Activated CD4-positive, CD25-positive, alpha-beta regulatory T cell treated with anti-CD3 and anti-CD28 coated beads, Interleukin-2, amount 50 U/mL, for 24 hours (primary cell): ENCODE data around the gene FAM83G.

Source experiments
- ATAC-seq, 2 donors: fragments of 150-1000 bp; cut with Tn5 transposase; one replicate each; pipeline ENCODE4 v1.10.0; 2021; ENCODE audit warnings: mild to moderate bottlenecking in 1 of 2, moderate library complexity in 1 of 2

FAM83G gene

DNA sequence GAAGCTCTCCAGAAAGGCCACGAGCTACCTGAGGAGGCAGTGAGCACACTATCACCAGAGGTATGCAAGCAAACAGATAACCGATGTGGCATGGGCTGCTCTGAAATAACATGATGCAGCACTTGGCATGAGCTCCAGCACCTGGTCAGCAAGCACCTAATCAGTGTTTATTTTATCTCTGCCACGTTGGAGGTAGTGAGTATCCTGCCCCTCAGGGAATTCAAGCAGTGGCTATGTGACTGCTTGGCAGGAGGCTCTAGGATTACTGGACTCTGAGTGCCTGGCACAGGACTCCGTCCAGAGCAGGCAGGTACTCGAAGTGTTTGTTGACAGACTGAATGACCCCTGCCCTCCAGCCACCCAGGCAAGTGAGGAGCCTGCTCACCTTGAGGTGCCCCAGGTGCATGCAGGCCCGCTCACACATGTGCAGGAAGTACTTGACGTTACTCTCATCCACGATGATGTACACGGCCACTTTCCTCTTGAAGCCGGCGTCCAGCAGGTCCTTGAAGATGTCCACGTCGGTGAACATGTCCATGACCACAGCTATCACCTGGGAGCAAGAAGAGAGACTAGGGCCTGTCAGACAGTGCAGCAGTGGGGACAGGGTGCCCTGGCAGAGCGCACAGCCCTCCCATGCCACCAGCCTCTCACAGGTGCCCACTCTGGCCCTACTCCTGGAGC, 16.6 kb downstream of the FAM83G start:
- no peak for ATAC-seq

DNA sequence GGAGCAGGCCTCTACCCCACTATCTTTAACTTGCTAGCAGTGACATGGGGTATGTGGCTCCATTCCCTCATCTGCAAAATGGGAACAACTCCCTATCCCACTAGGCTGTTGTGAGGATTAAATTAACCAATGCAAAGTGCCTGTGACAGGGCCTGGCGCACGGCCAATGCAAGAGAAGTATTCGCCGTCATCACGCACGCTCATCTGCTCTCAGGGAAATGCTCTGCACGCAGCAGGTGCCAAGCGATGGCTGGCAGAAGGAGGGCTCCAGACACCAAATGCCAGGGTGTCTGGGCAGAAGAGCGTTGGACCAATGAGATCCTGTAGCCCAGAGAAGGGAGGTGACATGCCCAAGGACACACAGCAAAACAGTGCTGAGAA, 17.3 kb downstream of the FAM83G start:
- no peak for ATAC-seq

DNA sequence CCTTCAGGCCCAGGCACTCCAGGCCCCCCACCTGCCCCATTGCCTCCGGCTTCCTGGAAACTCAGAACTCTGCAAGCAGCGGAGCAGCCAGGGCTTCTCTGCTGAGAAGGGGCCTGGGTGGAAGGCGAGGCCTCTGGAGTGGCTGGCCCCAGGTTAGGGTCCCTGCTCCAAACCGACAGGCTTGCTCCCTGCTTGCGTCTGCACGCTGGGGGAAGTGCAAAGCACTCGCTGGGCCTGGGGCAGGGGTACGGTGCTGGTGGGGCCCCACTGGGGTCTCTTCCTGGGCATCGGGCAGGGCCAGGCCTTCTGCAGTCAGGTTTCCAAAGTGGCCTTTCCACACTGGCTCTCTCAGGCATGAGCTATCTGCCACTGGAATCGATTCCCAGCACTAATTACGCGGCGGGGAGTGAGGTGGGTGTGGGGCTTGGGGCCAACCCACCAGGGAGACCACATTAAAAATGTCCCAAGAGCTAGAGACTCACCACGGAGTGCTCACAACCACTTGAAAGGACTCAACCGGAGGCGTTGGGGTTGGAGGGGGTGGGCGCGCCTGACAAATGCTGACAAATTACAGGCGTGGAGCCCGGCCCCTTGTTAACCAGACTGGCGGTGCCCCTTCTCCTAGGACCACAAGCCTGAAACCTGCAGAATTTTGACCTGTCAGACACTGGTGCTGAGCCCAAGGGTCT, 17.9 kb downstream of the FAM83G start:
- no peak for ATAC-seq

DNA sequence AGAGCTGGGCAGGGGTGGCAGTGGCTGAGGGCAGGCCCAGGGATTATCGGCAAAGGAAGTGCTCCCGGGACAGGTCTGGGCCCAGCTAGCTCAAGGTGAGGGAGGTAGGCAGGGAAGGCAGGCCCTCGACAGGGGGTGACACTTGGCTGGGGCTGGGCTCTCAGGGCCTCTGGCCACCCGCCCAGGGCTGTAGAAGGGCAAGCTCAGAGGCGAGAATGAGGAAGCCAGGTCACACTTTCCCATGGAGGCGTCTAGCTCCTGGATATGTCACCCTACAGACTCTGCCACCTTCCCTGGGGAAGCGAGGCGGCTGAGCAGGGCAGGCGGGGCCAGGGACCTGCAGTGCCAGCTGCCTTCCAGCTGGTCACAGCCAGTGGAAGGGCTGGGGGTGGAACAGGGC, 19.1 kb downstream of the FAM83G start:
- ATAC-seq: no peak

DNA sequence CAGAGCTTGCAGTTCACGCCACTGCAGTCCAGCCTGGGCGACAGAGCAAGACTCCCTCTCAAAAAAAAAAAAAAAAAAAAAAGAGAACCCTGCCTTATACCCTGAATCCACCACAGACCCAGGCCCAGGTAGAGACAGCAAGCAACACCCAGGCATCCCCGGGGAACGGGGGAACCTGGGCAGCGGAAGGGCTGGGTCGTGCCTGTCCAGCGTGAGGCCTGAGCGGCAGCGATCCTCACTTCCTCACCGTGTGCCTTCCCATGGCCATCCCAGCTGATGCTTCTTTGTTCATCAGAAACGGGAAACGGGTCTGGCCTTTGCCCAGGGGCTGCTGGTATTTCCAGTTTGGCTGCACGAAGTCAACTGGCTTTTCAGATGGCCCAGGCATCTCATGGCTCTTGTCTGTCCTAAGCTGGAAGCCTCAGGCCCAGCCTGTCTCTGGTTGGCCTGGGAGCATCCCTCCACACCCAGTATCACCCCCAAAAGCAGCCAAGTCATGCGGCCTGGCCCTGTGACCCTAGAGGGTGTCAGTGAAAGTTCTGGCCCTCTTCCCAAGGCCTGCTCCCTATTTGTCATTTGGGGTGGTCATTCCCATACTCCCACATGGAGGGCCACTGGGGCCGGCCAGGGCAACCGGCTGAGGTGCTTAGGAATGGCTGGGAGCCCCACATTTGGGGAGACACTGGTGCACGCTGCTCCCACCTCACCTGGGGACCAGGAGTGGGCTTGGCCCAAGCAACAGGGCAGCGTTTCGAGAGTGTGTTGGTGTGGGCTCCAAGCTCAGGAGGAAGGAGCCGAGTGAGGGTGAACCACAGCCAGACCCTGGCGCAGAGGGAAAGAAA, 20.1 kb downstream of the FAM83G start:
- ATAC-seq: no peak

DNA sequence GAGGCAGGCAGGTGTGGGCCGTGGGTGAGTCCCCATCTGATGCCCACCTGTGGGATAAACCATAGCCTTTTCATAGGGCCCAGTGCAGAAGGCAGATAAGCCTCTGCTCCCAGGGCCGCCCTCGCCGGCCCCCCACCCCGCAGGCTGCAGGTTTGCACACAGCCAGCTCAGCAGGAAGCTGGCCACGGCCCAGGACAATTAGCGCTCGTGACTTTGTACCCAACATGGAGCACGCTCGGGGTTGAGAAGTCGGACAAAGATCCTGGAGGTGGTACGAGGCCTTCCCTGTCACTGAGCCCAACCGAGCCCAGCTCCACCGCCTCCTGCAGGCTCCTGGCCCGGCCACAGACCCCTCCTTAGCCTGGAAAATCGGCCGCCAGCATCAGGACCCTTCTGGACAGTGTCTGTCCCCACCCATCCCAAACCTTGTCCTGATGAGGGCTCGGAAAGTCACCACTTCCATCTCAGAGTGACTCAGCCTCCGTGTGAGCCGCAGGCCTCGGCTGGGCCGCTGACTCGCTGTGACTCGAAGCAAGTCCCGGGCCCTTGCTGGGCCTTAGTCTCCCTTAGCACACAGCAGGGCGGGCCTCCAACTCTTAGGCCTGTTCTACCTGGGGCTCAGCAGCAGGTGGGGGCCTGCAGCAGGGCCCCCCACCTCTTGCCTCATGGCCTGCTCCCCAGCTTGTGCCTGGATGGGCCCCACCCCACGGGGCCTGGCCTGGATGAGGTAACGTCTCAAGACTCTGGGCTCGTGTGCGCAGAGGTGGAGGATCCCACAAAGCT, 22.7 kb downstream of the FAM83G start:
- ATAC-seq: peak; percentile 74

DNA sequence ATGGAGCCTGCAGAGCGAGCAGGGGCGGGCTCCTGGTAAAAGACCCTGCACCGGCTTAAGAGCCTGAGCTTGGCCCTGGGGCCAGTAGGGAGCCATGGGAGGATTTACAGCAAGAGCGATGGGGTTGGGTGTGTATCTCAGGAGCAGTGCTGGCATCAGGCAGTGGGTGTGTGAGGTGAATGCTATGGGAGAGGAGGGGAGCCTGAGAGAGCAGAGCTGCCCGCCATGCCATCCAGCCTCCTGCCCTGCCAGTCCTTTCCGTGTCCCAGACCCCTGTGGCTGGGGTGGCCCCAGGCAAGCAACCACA, 23.3 kb downstream of the FAM83G start:
- no peak for ATAC-seq

DNA sequence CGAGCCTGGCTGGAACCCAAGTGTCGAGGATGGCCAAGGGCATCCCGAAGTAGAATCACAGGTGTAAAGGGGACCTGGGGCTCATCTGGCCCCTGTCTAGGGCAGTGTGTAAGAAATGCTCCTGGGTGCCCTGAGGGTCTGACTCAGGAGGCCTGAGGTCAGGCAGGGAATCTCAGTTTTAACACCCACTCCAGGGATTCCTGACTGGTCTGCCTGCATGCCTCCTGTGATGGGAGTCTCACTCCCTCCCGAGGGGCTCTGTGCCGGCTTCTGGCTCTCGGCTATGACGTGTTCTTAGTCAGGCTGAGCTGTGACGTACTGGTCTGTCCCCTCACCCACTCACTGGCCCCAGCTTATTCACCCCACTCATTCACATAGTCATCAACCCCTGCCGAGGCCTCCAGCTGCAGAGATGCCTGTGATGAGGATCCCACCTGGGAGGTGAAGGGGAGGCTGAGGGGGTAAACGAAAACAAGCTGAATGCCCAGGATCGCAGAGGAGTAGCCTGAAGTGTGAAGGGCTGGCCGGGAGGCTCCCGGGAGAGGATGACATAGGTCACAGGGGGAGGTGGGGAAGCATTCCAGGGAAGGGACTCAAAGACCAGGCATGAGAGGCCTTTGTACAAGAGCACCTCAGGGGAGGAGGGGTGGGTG, 23.8 kb downstream of the FAM83G start:
- ATAC-seq: no peak

DNA sequence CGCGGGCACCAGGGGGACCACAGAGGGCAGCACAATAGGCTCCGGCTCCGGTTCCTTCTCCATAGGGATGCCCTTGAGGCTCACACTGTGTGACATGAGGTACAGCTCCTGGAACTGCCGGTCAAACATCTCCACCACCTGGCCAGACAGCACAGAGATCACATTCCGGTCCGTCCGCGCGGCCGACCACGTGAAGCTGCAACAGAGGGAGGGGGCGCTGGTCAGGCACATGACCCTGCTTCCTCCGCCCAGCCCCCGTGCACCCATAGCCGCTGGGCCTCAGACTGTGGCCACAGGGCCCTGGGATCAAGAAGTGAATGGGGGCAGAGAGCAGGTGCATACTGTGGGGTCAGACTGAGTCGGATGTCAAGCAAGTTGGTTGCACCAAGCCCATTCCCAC, 25.9 kb downstream of the FAM83G start:
- ATAC-seq: no peak

DNA sequence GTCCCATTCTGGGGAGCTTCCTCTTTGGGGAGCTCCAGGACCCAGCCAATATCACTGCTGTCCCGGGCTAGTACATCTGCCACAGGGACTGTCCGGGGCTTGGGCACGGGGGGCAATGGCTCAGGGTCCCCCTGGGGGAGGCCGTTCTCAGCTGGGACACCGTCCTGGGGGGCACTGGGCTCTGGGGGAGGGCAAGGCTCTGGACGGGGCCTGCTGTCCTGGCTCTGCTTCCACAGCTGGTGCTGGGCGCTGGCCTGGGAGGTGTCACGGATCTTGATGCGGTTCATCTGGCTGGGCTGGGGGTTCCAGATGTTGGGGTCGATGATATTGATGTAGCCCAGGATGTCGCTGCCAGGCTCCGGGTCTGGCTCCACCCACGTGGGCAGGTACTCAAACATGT, 26.5 kb downstream of the FAM83G start:
- ATAC-seq: no peak

DNA sequence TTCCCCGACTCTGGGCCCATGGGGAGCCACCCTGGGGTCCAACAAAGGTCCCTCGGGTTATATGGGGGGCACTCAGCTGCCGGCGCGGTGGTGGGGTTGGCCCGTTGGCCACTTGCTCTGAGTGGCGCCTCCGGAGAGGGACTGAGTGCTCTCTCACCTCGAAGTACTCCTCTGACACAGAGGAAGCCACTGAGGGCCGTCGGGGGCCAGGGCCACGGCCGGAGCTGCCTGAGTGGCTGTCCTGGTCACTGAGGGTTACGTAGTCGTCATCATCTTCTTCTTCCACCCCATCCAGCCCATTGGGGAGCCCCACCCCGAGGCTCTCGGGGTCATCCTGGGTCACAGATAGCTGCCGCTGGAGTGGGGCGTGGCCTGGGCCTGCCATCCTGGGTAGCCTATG, 26.9 kb downstream of the FAM83G start:
- ATAC-seq: no peak

DNA sequence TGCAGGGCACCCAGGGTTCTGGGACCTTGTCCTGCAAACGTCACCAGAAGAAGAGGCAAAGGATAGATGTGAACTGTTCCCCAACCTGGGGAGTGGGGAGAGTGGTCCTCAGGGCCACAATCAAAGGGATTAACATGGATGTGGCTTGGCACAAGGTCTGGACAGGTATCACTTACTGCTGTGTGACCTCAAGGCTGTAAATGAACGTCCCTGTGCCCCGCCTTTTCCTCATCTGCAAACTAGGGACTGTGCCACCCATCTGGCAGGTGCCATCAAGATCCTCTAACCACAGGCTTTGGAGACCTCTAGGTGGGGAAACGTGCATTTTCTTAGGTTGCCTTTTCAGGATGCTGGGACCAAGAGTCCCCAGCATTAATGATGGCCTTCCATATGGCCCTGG, 27.5 kb downstream of the FAM83G start:
- no peak for ATAC-seq

DNA sequence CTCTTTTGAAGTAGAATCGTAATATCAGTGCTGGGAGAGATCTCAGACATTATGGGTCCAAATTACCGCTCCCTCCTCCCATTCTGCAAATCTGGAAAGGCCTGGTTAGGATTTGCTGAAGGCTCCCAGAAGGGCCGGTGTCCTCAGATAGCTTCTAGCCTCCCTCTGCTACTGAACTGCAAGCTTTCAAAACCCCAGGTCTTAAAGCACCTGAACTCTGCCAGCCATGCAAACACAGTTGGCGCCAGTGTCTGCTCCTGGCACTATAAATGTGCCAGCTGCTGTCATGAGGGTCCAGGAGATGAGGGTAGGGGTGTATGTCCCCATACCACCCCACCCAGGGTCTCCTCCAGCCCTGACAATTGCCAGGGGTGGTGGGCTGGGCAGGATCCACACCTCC, 28.4 kb downstream of the FAM83G start:
- ATAC-seq: no peak

DNA sequence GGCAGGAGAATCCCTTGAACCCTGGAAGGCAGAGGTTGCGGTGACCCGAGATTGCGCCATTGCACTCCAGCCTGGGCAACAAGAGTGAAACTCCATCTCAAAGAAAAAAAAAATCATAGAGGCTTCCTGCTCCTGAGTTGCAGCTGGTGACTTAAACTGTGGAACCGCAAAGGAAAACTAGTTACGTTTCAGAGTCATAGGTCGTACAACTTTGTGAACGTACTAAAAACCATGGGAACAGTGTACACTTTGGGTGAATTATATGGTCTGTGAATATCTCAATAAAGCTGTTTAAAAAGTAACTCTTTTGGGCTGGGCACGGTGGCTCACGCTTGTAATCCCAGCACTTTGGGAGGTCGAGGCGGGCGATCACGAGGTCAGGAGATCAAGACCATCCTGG, 29.0 kb downstream of the FAM83G start:
- ATAC-seq: no peak

DNA sequence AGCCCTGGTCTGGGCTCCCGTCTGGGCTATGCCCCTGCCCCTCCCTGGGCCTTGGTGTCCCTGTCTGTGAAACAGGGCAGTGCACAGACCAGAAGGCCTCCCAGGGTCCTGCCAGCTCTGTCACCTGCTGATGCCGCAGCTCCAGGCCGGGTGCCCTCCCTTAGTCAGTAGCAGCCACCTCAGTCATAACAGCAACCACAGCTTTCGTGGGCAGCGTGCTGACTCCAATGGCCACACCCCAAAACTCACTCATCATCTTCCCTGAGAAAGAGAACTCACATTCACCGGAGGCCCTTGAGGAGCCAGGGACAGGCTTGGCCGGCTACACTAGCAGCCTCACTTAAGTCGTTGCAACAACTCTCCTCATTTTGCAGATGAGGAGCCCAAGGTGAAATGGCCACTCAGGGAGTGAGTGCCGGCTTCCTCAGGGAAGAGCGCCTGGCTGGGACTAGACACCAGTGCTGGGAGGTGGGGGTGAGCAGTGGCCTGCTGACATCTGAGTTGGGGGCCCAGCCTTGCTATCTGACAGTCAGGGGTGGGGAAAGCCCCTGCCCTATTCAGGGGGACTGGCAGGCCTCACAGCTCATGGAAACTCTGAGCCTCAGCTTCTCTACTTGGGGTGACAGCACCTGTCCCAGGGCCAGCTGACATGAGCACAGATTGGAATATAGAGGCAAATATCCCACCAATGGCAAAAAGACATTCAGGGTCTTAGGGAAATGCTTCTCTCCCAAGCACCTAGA, 30.0 kb downstream of the FAM83G start:
- ATAC-seq: peak; percentile 57 to 74

DNA sequence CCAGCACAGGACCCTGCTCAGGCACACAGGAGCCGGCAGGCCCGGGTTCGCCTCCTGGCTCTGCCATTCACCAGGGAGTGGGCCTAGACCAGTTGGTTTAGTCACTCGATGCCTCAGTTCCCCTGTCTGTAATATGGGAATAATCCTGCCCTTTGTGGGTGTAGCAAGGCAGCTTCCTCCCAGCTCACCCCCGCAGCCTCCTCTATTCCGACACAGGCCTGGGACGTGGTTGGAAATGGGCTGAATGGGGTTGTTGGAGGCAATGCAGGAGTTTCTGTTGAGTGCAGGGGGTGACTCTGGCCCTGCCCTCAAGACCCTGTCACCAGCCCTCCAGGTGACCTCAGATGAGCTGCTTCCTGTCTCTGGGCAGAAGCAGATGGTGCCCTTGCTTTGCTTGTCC, 32.8 kb downstream of the FAM83G start:
- ATAC-seq: no peak

DNA sequence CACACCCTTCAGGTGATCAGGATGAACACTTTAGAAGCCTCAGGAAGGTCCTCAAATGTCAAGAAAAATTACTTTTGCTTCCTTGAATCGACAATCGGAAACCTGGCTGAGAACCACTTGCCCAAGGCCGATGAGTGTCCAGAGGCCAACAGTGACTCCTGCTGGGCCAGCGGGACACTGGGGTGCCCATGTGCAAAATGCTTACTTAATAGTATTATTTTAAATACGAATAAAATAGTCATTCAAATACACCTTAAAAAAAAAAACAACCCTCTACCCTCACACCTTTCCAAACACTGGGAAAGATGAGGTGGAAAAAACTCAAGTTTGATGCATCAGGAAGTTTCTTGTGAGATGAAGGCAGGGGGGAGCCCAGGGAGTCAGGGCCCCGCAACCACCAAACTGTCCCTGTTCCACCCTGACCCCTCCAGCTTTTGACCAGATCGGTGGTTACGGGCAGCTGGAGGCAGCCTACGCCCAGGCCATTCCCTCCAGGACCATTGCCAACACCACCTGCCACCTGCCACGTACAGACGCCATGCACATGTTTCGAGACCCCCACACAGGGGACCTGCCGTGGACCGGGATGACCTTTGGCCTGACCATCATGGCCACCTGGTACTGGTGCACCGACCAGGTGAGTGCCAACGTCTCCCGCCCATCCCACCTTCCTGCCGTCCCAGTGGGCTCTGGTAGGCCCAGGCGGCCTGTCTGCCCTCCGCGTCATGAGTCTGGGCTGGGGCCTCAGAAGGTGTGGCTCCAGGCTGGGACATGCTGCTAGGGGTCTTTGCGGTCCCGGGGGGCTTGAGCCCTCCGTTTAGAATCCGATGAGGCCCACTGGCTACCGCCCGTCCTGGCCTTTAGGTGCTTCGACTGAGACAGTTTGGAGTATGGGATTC, 33.7 kb downstream of the FAM83G start:
- ATAC-seq: no peak

DNA sequence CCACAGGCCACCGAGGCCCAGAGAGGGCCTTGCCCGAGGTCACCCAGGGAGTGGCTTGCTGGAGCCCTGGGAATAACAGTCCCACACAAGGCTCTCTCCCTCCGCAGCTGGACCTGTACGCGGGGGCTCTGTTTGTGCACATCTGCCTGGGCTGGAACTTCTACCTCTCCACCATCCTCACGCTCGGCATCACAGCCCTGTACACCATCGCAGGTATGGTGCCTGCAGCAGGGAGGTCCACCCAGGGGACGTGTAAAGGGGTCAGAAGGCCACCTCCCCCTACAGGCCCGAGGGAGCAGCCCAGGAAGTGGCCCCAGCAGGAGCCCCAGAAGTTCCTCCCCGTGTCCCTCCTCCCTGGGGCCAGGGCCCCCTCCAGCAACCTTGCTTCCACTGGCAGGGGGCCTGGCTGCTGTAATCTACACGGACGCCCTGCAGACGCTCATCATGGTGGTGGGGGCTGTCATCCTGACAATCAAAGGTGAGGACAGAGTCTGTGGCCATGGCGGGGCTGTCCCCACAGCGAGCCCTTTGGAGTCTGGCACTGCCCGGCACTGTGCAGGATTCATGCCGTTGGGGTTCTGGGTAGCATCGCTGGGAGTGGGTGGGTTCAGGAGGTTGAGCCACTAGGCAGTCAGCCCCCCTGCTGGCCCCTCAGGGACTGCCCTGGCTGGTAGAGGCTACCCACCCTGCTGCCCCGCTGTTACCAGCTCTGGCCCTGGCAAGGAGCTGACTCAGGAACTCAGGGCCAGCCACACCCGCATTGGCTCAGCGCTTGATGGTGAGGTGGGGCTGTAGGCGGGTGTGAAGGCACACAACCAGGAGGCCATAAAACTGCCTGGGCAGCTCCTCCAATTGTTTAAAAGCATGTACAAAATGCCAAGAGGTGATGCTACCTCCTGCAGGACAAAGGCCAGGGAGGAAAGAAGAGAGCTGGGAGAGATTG, 35.3 kb downstream of the FAM83G start:
- ATAC-seq: no peak

DNA sequence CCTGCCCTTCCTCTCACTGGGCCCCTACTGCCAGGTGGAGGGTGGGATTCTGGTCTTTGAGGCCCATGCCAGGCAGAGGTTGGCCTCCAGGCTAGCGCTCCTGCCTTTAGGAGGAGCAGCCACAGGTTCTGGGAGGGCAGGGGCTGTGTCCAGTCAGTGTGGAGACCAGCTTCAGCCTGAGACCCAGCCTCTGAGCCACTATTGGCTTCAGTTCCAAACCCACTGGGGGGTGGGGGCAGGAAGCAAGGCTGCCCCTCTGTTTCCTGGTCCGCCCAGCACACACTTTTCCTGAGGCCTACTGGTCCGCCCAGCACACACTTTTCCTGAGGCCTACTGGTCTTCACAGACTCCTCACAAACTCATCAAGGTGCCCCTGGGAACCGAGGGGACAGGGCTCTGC, 36.2 kb downstream of the FAM83G start:
- ATAC-seq: no peak

DNA sequence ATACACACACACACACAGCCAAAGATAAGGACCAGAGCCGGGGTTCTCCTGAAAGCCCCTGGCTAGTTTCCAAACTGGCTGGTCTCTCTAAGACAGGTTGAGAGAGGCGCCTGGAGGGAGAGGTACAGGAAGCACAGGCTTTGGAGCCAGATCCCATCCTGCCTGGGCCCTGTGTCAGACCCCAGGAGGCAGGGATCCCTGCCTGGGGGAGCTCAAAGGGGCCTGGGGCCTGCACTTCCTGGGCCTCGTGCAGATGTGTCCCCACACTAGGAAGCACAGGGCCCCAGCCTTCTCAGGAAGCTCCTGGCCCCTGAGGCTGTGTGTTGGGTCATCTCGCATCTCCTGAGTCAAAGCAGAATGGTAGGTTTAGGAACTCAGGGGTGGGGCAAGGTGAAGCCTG, 36.6 kb downstream of the FAM83G start:
- no peak for ATAC-seq
